ENCODE data around the gene FKBP11.

The FKBP11 gene

GRCh38 chr12:48925304-48926011 is at the start of gene FKBP11:
FKBP11 (minus strand) TSS chr12:48925492; CDS start chr12:48925428, 64 bp downstream.
- Mint-ChIP-seq H3K27ac (peak within 1 kb of the TSS; percentile 95 to 98), H3K27me3 (no peaks in the 10 kb centered on the region), H3K4me3 (peak within 1 kb of the TSS; percentile 93 to 96), H3K4me1 (peaks cover 57% of the 10 kb centered on the region), H3K9me3 (no peaks in the 10 kb centered on the region)
- ATAC-seq (peak; percentile 87), DNase-seq (peak; percentile 67 to 79)

- peaks cover 71% of the 10 kb centered on the region for H3K4me1 Mint-ChIP-seq
Measured at GRCh38 chr12:48973941-48974673, 48.8 kb upstream of the FKBP11 start.

GRCh38 chr12:48973531-48973930 is 48.2 kb upstream of the FKBP11 start:
- Mint-ChIP-seq H3K27me3 (peaks cover 82% of the 10 kb centered on the region), H3K4me1 (peaks cover 71% of the 10 kb centered on the region), H3K27ac (no peak overlapping the region), H3K9me3 (no peaks in the 10 kb centered on the region), H3K4me3 (no peak overlapping the region)
- DNase-seq (no peak), ATAC-seq (no peak)

More at GRCh38 chr12:48973941-48974673, 48.8 kb upstream of the FKBP11 start:
- H3K27me3 Mint-ChIP-seq, result peaks cover 82% of the 10 kb centered on the region
- H3K9me3 Mint-ChIP-seq, result no peaks in the 10 kb centered on the region
- H3K27ac Mint-ChIP-seq, result no peak overlapping the region
- ATAC-seq, result no peak
- no peak overlapping the region for H3K4me3 Mint-ChIP-seq
- peak in 1 of 2 donors; percentile 49 for DNase-seq

DNA sequence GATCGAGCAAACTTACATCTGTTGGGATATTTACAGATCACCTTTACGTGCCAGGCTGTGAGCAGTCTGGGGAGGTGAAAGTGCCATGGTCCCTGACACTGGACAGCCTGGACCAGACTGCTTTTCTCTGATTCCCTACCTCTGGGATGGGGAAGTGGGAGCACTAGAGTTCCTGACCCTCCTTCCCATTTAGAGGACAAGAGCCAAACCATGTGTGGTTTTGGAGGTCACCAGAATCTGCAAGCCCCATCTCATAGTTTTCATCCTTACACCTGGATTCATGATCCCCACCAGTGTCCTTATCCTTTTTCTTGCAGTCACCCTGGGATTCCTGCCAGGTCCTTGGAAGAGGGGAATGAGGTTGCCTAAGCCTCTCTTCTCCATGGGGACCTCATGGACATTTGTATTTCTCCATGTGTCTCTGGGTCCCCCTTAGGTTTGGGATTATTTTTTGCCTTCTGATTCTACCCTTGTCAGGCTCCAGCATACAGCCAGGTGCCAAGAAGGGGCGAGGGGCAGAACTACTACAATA is 47.7 kb upstream of the FKBP11 start:
- H3K9me3 Mint-ChIP-seq, result no peaks in the 10 kb centered on the region
- no peak overlapping the region for H3K27ac Mint-ChIP-seq
- H3K27me3 Mint-ChIP-seq, result peaks cover 83% of the 10 kb centered on the region
- DNase-seq (no peak), ATAC-seq (no peak)
- H3K4me1 Mint-ChIP-seq, result peaks cover 74% of the 10 kb centered on the region
- H3K4me3 Mint-ChIP-seq, result no peak overlapping the region

DNA sequence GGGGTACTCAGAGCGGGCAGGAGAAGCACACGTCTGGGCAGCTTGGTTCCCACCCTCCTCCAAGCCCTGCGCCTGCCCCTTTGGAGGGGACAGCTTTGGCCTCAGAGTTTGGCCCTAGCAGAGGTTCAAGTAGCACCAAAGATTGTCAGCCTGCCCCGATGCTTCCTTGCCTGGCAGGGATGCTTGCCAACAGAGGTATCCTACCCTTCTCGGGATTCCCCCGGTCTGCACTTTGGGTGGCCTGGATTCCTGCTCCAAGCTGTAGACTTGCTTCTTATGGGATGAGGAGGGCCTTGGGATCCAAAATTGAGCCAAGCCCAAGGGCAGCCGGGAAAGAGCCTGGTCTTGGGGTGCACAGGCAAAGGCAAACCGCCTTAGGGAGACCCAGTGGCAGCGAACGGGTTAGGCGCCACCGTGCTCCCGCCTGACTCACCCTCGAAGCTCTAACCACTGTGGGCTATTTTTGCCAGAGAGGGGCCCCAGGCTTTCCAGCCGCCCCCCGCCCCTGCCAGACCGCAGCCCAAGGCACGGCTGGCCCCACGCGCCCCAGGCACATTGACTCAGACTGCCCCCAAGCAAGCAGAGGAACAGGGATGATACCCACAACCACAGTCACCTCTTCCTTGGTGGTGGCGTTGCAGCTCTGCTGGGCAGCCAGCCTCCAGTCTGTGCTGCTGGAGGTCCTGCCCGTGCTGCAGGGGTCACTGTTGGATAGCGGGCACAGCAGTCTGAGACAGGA is 47.1 kb upstream of the FKBP11 start:
- Mint-ChIP-seq H3K4me1 (peaks cover 68% of the 10 kb centered on the region), H3K27me3 (peaks cover 83% of the 10 kb centered on the region), H3K27ac (no peak overlapping the region), H3K9me3 (no peaks in the 10 kb centered on the region), H3K4me3 (peak overlapping the region; percentile 67 to 92)
- peak in 1 of 2 donors; percentile 77 for DNase-seq
- ATAC-seq, result peak; percentile 66

GRCh38 chr12:48970702-48971334 is 45.5 kb upstream of the FKBP11 start:
- H3K9me3 Mint-ChIP-seq, result no peaks in the 10 kb centered on the region
- peak overlapping the region; percentile 45 to 92 for H3K4me3 Mint-ChIP-seq
- DNase-seq (no peak), ATAC-seq (no peak)
- H3K4me1 Mint-ChIP-seq, result peaks cover 65% of the 10 kb centered on the region
- no peak overlapping the region for H3K27ac Mint-ChIP-seq
- H3K27me3 Mint-ChIP-seq, result peaks cover 78% of the 10 kb centered on the region

DNA sequence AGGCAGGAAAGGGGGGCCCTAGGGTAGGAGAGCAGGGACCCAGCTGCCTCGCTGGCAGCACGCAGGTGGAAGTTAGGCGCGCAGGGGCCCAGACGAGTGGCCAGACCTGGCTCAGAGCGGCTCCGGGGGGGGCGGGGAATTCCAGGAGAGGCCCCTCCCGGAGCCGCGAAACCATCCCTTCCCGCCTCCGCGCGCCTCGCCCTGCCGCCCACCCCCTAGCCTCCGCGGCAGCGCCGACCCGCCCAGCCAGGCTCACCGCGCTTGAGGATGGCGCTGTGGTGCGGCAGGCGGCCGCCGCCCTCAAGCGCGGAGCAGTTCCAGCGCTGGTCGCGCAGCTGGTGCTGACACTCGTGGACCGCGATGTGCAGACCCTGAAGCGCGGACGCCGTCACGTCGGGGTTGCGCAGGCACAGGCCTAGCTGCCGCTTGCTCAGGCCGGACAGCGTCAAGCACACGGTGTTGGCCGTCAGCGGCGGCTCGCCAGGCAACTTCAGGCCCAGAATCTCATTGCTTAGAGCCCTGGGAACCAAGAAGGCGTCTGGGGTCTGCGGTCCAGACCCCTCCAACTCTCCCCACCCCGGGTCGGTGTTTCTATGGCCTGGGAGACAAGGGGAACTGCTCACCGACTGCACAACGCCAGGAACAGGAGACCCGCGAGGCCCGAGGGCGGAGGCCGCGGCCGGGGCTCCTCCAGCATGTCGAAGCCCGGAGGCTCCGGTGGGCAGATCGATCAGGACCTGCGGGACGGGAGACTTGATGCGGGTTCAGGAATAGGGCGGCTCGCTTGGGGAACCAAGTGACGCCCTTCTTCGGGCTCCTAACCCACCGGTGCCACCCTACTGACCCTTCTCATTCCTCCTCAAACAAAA is 44.8 kb upstream of the FKBP11 start:
- peaks cover 80% of the 10 kb centered on the region for H3K27me3 Mint-ChIP-seq
- H3K9me3 Mint-ChIP-seq, result no peaks in the 10 kb centered on the region
- ATAC-seq (peak; percentile 36), DNase-seq (no peak)
- H3K4me1 Mint-ChIP-seq, result peaks cover 71% of the 10 kb centered on the region
- peak overlapping the region; percentile 30 to 76 for H3K4me3 Mint-ChIP-seq
- no peak overlapping the region for H3K27ac Mint-ChIP-seq

GRCh38 chr12:48969160-48969771 is 44.0 kb upstream of the FKBP11 start:
- ATAC-seq (no peak), DNase-seq (no peak)
- Mint-ChIP-seq H3K9me3 (no peaks in the 10 kb centered on the region), H3K27ac (no peak overlapping the region), H3K27me3 (peaks cover 72% of the 10 kb centered on the region), H3K4me3 (peak overlapping the region; percentile 30 to 76), H3K4me1 (peaks cover 71% of the 10 kb centered on the region)

GRCh38 chr12:48968467-48968866 is 43.2 kb upstream of the FKBP11 start:
- peaks cover 64% of the 10 kb centered on the region for H3K27me3 Mint-ChIP-seq
- no peak overlapping the region for H3K27ac Mint-ChIP-seq
- peaks cover 66% of the 10 kb centered on the region for H3K4me1 Mint-ChIP-seq
- no peaks in the 10 kb centered on the region for H3K9me3 Mint-ChIP-seq
- no peak for ATAC-seq
- H3K4me3 Mint-ChIP-seq, result no peak overlapping the region
- no peak for DNase-seq

- Mint-ChIP-seq H3K27ac (no peak overlapping the region), H3K9me3 (no peaks in the 10 kb centered on the region), H3K27me3 (peaks cover 59% of the 10 kb centered on the region), H3K4me1 (peaks cover 61% of the 10 kb centered on the region), H3K4me3 (no peak overlapping the region)
- ATAC-seq (no peak), DNase-seq (no peak)
Measured at GRCh38 chr12:48967991-48968390, 42.7 kb upstream of the FKBP11 start.

GRCh38 chr12:48966177-48966895 is 41.0 kb upstream of the FKBP11 start:
- Mint-ChIP-seq H3K4me3 (no peak overlapping the region), H3K4me1 (peaks cover 44% of the 10 kb centered on the region), H3K9me3 (no peaks in the 10 kb centered on the region), H3K27me3 (peaks cover 44% of the 10 kb centered on the region), H3K27ac (no peak overlapping the region)
- ATAC-seq (no peak), DNase-seq (no peak)

GRCh38 chr12:48965298-48965838 is 40.1 kb upstream of the FKBP11 start:
- H3K4me1 Mint-ChIP-seq, result peaks cover 35% of the 10 kb centered on the region
- H3K27me3 Mint-ChIP-seq, result peaks cover 44% of the 10 kb centered on the region
- H3K9me3 Mint-ChIP-seq, result no peaks in the 10 kb centered on the region
- DNase-seq (no peak), ATAC-seq (peak; percentile 62)
- H3K27ac Mint-ChIP-seq, result no peak overlapping the region
- no peak overlapping the region for H3K4me3 Mint-ChIP-seq

DNA sequence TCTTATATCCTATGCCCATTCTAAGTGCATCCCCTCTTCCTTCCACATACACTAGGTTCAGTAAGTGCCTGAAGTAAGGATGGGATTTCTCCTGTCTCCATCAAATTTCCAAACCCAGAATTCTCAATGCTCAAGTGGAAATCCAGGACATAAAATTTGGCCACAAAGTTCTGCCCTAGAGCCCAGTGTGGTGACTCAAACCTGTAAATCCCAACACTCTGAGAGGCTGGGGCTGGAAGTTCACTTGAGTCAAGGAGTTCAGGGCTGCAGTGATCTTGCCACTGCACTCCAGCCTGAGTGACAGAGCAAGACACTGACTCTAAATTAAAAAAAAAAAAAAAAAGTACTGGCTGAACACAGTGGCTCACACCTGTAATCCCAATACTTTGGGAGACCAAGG is 36.5 kb upstream of the FKBP11 start:
- DNase-seq, result no peak
- Mint-ChIP-seq H3K4me1 (peaks cover 25% of the 10 kb centered on the region), H3K27ac (no peak overlapping the region), H3K27me3 (peaks cover 40% of the 10 kb centered on the region), H3K4me3 (no peak overlapping the region), H3K9me3 (no peaks in the 10 kb centered on the region)
- no peak for ATAC-seq
